NCI-H1436 treated with DMSO at 0.1 percent for 48 hours (cell line): Measurements from ENCODE around the gene LY6G6D.

ENCODE experiments used
- DNase-seq: peaks from one replicate; lab custom pipeline; 2025; lab: John Stamatoyannopoulos, UW

Gene LY6G6D

GRCh38 chr6:31720196-31720770, 5.1 kb downstream of the LY6G6D start:
- DNase-seq, result no peak

- no peak for DNase-seq
Measured at GRCh38 chr6:31721351-31722020, 6.3 kb downstream of the LY6G6D start, which contains the start of gene LY6G6C. TSS of gene LY6G6C (minus strand) at chr6:31721746. CDS start at chr6:31721679, 67 bp downstream.

- no peak for DNase-seq
Measured at GRCh38 chr6:31722173-31722572, 7.0 kb downstream of the LY6G6D start.

GRCh38 chr6:31723245-31723979, 8.3 kb downstream of the LY6G6D start, which contains the start of gene MPIG6B:
TSS of gene MPIG6B (plus strand) at chr6:31723373. CDS start at chr6:31723384, 11 bp downstream.
- no peak for DNase-seq

- no peak for DNase-seq
Measured at GRCh38 chr6:31723980-31724691, 9.0 kb downstream of the LY6G6D start.

- DNase-seq, result no peak
Measured at GRCh38 chr6:31725502-31726350, 10.6 kb downstream of the LY6G6D start.

- DNase-seq, result no peak
Measured at GRCh38 chr6:31727034-31727716, 12.0 kb downstream of the LY6G6D start.

- DNase-seq, result no peak
Measured at GRCh38 chr6:31727717-31728671, 12.8 kb downstream of the LY6G6D start.

GRCh38 chr6:31728767-31729514, 13.8 kb downstream of the LY6G6D start, which contains the start of gene DDAH2:
TSS of gene DDAH2 (minus strand) at chr6:31729299. CDS start at chr6:31729161, 138 bp downstream.
- DNase-seq, result no peak

GRCh38 chr6:31729515-31729978, 14.4 kb downstream of the LY6G6D start:
- no peak for DNase-seq

- no peak for DNase-seq
Measured at GRCh38 chr6:31729979-31730630, 15.0 kb downstream of the LY6G6D start.

- no peak for DNase-seq
Measured at GRCh38 chr6:31730631-31731086, 15.5 kb downstream of the LY6G6D start.

GRCh38 chr6:31732029-31732428, 16.9 kb downstream of the LY6G6D start:
- DNase-seq, result no peak

- DNase-seq, result no peak
Measured at GRCh38 chr6:31733734-31734133, 18.6 kb downstream of the LY6G6D start.

- no peak for DNase-seq
Measured at GRCh38 chr6:31734247-31734820, 19.2 kb downstream of the LY6G6D start.

- DNase-seq, result no peak
Measured at GRCh38 chr6:31734821-31735406, 19.8 kb downstream of the LY6G6D start.
